Panc1 (cell line): ENCODE results near the gene MTMR2.

Experiments used
- CTCF ChIP-seq: fragments of 450-650 bp; IDR thresholded peaks from 2 replicates; pipeline ENCODE4 v1.5.1; 2017; ENCODE audit warnings: mild to moderate bottlenecking
- POLR2AphosphoS5 ChIP-seq: IDR thresholded peaks from 2 replicates; pipeline ENCODE4 v1.6.1; 2012; ENCODE audit warnings: mild to moderate bottlenecking, low read depth, low read length, moderate library complexity
- REST ChIP-seq, 2 experiments: IDR thresholded peaks; 2 replicates each; pipeline ENCODE4 v1.6.1; 2011 to 2012; ENCODE audit warnings: low read depth in 2 of 2, control low read depth in 1 of 2, low read length in 1 of 2, mild to moderate bottlenecking in 1 of 2, moderate library complexity in 1 of 2; ENCODE audit not compliant: insufficient read depth in 1 of 2
- SIN3A ChIP-seq: IDR thresholded peaks from 2 replicates; pipeline ENCODE4 v1.6.1; 2012; ENCODE audit warnings: low read depth, mild to moderate bottlenecking, low read length, moderate library complexity, borderline replicate concordance; ENCODE audit not compliant: insufficient read depth
- TCF7L2 ChIP-seq: IDR thresholded peaks from 2 replicates; pipeline ENCODE4 v1.6.1; 2011; ENCODE audit warnings: mild to moderate bottlenecking, low read depth, low read length, inconsistent platforms

GRCh38 chr11:95802806-95803205, 121.1 kb downstream of the MTMR2 start:
- TF ChIP-seq CTCF (no peak), POLR2AphosphoS5 (no peak), REST (IDR thresholded peaks at IDR 0.05; ENCODE audit: insufficient read depth in 1 of 2, low read depth in 2 of 2, low read length in 1 of 2) (no peak), SIN3A (no peak), TCF7L2 (no peak)
